Central memory CD4-positive, alpha-beta T cell (primary cell): Measurements from ENCODE around the gene MCF2L.

ENCODE experiments used
- DNase-seq: peaks from one replicate; pipeline ENCODE4 v3.0.0; 2022

The MCF2L gene

DNA sequence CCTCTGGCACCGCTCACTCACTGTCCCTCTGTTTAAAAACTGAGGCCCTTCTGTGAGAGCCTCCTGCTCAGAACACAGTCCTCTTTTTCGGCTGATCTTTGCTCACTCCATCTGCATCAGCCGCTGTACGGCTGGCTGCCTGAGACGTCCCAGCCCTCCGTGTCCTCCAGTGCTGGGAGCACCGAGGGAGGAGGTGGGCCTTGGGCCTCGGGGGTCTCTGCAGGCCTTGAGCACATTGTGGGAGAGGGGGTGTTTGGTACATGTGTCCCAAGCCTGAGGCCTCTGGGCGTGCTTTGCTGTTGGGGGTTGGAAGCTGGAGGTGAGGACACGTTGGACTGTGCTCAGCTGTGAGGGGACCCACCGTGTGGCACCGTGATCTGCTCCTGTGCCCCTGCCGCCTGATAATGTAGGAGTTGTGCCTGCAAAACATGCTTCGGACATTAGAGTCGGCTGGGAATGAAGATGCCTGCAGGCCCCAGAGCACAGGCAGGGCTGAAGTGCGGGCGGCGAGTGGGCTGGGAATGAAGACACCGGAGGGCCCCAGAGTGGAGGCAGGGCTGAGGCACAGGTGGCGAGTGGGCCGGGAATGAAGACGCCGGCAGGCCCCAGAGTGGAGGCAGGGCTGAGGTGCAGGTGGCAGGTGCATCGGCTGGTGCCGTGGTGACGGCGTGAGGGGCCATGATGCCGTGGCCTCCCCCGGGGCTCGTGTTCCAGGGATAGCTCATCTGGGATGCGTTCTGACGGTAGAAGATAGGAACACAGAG, 30.6 kb downstream of the MCF2L start:
- no peak for DNase-seq

DNA sequence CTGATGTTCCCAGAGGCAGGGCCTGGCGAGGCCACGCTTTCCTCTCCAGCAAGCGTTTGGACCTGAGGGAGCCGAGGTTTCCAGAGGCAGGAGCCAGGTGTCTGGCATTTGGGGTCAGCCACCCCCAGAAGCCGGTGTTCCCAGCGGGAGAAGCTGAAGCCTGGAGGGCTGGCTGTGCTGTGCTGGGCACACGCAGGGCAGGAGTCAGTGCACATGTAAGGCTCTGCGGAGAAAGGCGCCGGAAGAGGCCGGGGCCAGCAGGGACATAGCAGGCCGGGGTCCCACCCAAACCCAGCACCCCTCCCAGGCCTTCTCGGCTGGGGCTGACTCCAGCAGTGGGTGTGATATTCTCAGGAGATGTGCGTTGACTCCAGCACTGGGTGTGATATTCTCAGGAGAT, 31.6 kb downstream of the MCF2L start:
- DNase-seq = no peak

GRCh38 chr13:113001241-113002140, 32.5 kb downstream of the MCF2L start:
- DNase-seq = no peak

- no peak for DNase-seq
Observed at GRCh38 chr13:113002206-113002912, 33.3 kb downstream of the MCF2L start.

- DNase-seq = no peak
Observed at GRCh38 chr13:113002913-113003290, 33.9 kb downstream of the MCF2L start.

- no peak for DNase-seq
Observed at GRCh38 chr13:113004126-113004525, 35.1 kb downstream of the MCF2L start.

GRCh38 chr13:113005076-113005865, 36.3 kb downstream of the MCF2L start:
- peak; percentile 13 for DNase-seq

GRCh38 chr13:113005997-113006396, 37.0 kb downstream of the MCF2L start:
- DNase-seq = no peak

DNA sequence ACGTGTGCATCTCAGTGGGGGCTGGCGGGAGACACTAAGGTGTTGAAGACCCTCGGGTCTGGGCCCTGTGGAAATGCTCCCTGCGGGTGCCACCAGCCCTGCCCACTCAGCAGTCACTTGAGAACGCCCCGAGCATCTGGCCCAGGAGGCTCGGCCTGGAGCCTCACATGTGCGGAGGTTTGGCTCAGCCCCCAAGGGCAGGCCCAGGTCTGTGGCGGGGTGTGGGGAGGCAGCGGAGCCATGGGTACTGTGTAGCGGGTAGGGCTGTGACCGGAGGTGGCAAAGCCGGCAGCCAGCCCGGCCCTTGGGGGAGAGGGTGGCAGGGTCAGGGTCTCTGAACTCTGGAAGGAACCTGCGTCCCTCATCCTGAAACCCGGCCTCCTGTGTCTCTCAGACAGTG, 37.6 kb downstream of the MCF2L start:
- DNase-seq = no peak

- DNase-seq = no peak
Observed at GRCh38 chr13:113008851-113009250, 39.8 kb downstream of the MCF2L start.

GRCh38 chr13:113009743-113010509, 40.9 kb downstream of the MCF2L start:
- DNase-seq = no peak

DNA sequence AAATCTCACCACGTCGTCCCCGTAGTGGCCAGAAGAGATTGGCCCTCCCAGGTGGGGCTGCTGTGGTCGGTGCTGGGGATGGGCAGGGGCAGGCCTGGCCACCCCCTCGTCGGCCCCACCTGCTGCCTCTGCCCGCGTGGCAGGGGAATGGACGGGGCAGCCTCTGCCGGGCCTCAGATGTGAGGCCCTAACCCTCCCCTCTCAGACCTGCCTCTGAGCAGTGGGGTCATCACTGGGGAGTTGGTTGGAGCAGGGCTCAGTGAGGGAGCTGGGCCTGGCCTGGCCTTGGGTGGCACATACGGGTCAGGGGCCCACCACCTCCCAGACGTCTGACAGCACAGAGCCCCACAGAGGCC, 41.5 kb downstream of the MCF2L start:
- DNase-seq = no peak

GRCh38 chr13:113013303-113013702, 44.3 kb downstream of the MCF2L start:
- DNase-seq = no peak

- no peak for DNase-seq
Observed at GRCh38 chr13:113013878-113014751, 45.1 kb downstream of the MCF2L start.

DNA sequence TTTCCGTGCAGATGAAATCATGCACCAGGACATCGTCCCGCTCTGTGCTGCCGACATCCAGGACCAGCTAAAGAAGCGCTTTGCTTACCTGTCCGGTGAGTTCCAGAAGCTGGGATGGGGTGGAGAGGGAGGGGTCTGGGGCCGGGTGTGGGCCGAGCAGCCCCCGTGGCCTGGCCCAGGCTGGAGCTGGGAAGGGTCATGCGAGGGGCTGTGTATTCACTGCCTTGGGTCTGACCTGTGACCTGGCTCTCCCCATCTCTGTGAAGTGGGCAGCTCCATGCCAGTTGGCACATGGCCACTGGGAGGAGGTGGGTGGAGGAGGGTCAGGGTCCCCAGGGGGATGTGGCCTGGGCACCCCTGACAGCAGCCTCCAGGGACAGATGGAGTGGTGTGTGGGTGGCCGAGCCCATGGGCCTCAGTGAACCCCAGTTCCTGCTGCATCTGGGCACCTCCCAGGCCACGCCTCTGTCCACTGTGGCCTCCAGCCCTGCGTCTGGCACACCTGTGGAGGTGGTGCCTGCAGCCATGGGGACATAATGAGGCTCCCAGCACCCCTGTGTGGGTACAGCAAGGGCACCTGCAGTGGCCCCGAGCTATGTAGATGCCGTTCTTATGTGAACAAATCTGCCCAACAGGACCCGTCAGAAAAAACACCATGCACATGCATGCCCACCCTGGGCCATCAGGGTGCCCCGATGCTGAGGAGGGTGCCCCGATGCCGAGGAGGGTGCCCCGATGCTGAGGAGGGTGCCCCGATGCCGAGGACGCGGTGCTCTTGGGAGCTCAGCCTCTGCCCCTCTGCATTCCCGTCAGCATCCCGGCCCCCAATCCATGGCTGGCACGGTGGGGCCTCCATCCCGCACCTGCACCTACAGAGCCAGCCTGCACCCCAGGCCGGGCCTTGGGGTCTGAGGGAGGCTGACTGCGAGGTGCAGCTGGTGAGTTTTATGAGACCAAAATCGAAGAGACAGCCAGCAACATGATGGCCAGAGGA, 46.0 kb downstream of the MCF2L start:
- no peak for DNase-seq

GRCh38 chr13:113015826-113016525, 47.0 kb downstream of the MCF2L start:
- DNase-seq = no peak

- DNase-seq = no peak
Observed at GRCh38 chr13:113016526-113017295, 47.7 kb downstream of the MCF2L start.
